ENCODE measurements around the gene LAMA5.
A peak's percentile ranks its signal among the peaks of the same experiment; 100 is the strongest.

DNA sequence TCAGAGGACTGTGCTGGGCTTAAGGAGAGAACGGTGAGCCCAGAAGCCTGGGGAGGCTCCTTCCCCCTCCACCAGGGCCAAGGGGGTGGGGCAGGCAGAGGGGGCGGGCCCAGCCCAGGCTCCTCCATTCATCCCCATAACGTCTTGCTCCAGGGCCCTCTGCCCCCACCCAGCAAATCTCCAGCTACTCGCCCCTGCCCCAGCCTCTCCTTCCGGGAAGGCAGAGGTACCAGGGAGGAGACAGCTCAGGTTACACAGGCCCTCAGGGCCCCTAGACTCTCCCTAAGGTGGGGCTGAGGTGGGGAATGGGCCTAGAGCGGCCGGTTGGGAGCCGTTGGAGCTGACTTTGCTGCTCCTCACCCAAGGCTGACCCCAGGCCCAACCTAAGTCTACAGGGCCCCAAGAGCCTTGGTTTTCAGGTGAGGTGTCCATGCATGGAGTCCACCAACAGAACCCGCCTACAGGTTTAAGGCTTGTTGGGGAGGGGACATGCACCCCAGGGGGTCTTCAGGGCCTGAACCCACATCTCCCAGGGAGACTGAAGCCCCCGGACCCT is 1.2 kb downstream of the LAMA5 start:
- TF ChIP-seq, protein P1, sequence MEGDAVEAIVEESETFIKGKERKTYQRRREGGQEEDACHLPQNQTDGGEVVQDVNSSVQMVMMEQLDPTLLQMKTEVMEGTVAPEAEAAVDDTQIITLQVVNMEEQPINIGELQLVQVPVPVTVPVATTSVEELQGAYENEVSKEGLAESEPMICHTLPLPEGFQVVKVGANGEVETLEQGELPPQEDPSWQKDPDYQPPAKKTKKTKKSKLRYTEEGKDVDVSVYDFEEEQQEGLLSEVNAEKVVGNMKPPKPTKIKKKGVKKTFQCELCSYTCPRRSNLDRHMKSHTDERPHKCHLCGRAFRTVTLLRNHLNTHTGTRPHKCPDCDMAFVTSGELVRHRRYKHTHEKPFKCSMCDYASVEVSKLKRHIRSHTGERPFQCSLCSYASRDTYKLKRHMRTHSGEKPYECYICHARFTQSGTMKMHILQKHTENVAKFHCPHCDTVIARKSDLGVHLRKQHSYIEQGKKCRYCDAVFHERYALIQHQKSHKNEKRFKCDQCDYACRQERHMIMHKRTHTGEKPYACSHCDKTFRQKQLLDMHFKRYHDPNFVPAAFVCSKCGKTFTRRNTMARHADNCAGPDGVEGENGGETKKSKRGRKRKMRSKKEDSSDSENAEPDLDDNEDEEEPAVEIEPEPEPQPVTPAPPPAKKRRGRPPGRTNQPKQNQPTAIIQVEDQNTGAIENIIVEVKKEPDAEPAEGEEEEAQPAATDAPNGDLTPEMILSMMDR (IDR thresholded peaks at IDR 0.05): no peak
- TF ChIP-seq POLR2AphosphoS5 (IDR thresholded peaks at IDR 0.05) (peak; percentile 62), POLR2A (IDR thresholded peaks at IDR 0.05) (no peak)

All from prostate gland (tissue), 2 donors.